GM12873 (cell line): ENCODE data around the gene PCNA.

Experiments used
- TF ChIP-seq, protein P1 (sequence below): IDR thresholded peaks from 2 replicates; pipeline ENCODE4 v1.5.1; 2012; ENCODE audit warnings: low read depth, mild to moderate bottlenecking, moderate library complexity, low read length, control low read depth; ENCODE audit not compliant: insufficient read depth; ENCODE audit errors: missing control alignments

The PCNA gene

GRCh38 chr20:5069141-5069806, 50.5 kb downstream of the PCNA start:
- TF ChIP-seq, protein P1, sequence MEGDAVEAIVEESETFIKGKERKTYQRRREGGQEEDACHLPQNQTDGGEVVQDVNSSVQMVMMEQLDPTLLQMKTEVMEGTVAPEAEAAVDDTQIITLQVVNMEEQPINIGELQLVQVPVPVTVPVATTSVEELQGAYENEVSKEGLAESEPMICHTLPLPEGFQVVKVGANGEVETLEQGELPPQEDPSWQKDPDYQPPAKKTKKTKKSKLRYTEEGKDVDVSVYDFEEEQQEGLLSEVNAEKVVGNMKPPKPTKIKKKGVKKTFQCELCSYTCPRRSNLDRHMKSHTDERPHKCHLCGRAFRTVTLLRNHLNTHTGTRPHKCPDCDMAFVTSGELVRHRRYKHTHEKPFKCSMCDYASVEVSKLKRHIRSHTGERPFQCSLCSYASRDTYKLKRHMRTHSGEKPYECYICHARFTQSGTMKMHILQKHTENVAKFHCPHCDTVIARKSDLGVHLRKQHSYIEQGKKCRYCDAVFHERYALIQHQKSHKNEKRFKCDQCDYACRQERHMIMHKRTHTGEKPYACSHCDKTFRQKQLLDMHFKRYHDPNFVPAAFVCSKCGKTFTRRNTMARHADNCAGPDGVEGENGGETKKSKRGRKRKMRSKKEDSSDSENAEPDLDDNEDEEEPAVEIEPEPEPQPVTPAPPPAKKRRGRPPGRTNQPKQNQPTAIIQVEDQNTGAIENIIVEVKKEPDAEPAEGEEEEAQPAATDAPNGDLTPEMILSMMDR, result no peak

GRCh38 chr20:5067877-5068645, 51.7 kb downstream of the PCNA start:
- TF ChIP-seq, protein P1, result no peak

GRCh38 chr20:5065879-5066383, 53.8 kb downstream of the PCNA start:
- TF ChIP-seq, protein P1, result no peak

DNA sequence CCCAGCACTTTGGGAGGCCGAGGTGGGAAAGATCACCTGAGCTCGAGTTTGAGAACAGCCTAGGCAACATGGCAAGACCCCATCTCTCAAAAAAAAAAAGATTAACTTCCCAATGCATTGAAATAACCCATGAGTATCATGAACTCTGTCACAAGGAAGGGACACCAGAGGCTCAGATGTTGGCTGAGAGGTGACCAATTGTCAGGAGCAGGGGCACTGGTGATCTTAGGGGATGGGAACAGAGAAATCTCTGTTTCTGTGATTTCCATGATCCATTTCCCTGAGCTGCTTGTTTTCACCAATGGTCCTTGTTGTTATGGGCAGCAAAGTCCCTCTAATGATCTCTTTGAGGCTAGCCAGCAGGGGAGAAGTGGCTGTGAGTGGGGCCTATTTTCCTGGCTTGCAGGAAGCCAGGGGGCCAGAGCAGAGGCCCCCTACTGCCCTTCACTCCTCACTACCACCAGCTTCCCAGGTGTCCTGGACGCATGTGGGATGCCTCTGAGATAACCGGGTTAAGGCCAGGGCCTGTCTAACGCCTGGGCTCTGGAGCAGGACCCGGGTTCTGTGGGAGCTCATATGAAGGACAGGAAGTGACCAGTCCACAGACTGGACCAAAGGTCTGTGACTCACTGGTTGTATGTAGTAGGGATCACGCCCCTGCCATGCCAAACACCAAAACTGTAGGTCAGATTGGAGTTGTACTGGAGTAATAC, 54.4 kb downstream of the PCNA start:
- TF ChIP-seq, protein P1, result no peak
